Dendritic cell treated with granulocyte-macrophage colony-stimulating factor and Interleukin-4, amounts not matched to agents 40 ng/mL and 50 ng/mL, for 4 days (primary cell): ENCODE measurements around the gene WSCD2.

Experiments
- H3K27ac Mint-ChIP-seq: one replicate; pipeline ENCODE4 v1.8.0; 2022; ENCODE audit warnings: mild to moderate bottlenecking, mixed read lengths
- H3K27me3 Mint-ChIP-seq: one replicate; pipeline ENCODE4 v1.8.0; 2022; ENCODE audit warnings: mild to moderate bottlenecking, mixed read lengths
- H3K36me3 Mint-ChIP-seq: one replicate; pipeline ENCODE4 v1.8.0; 2022; ENCODE audit warnings: low read depth, mixed read lengths
- H3K4me1 Mint-ChIP-seq: one replicate; pipeline ENCODE4 v1.8.0; 2022; ENCODE audit warnings: low read depth, mixed read lengths
- H3K4me3 Mint-ChIP-seq: one replicate; pipeline ENCODE4 v1.8.0; 2022; ENCODE audit warnings: mild to moderate bottlenecking, moderate library complexity, mixed read lengths
- H3K9me3 Mint-ChIP-seq: one replicate; pipeline ENCODE4 v1.8.0; 2022; ENCODE audit warnings: mixed read lengths
- intact Hi-C: fragments of 100-400 bp; cut with micrococcal nuclease; formaldehyde crosslinking; loops from one replicate; pipeline ENCODE4 v1.15.0; 2022

WSCD2 gene

GRCh38 chr12:108145011-108145410 is 15.9 kb downstream of the WSCD2 start:
- Mint-ChIP-seq H3K4me3 (no peak overlapping the region), H3K9me3 (no peaks in the 10 kb centered on the region), H3K27me3 (peaks cover 11% of the 10 kb centered on the region), H3K27ac (no peak overlapping the region), H3K4me1 (no peaks in the 10 kb centered on the region), H3K36me3 (no peaks in the 10 kb centered on the region)
- intact Hi-C loops = no loop called here

DNA sequence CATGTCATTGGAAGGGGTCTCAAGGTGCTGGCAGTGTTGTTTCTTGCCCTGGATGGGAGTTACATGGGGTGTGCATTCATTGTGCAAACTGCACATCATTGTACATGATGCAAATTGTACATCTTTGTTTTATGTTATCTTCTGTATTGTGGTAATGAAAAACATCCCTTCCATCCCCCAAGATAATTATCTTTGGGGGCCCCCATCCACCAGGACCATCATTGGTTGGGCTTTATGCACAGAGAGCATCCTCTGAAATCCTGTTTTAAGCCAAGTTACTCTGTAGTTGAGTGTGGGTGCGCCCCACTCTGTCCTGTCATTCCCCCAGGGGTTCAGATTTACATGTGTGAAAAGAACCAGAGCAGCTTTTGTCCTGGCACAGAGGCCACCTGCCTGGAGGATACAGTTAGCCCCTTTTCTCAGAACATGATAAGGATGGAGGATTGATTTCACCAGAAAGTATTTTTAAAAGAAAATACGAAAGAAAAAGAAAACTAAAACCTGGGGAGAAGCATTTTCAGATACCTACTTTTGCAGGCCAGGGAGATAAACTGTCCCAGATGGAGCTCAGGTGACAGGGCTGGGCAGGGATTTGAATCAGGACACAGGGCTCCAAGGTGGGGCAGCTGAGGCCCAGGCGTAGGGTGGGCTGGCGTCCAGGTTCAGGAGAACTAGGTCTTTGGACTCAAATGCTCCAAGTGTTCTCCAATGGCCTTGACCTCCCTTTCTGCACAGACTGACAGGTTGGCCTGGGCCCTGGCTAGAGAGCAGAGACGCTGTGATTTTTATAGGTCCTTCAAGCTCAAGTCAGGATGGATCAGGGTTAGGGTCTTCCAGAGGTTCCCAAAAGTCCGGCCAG is 17.2 kb downstream of the WSCD2 start:
- H3K4me1 Mint-ChIP-seq = no peaks in the 10 kb centered on the region
- peaks cover 18% of the 10 kb centered on the region for H3K27me3 Mint-ChIP-seq
- no peak overlapping the region for H3K27ac Mint-ChIP-seq
- intact Hi-C loops = no loop called here
- no peaks in the 10 kb centered on the region for H3K36me3 Mint-ChIP-seq
- H3K4me3 Mint-ChIP-seq = no peak overlapping the region
- no peaks in the 10 kb centered on the region for H3K9me3 Mint-ChIP-seq

GRCh38 chr12:108147279-108147678 is 18.2 kb downstream of the WSCD2 start:
- H3K27ac Mint-ChIP-seq = no peak overlapping the region
- intact Hi-C loops = no loop called here

GRCh38 chr12:108148521-108149074 is 19.5 kb downstream of the WSCD2 start:
- H3K27me3 Mint-ChIP-seq = peaks cover 12% of the 10 kb centered on the region
- intact Hi-C loops = no loop called here
- no peaks in the 10 kb centered on the region for H3K9me3 Mint-ChIP-seq
- H3K4me3 Mint-ChIP-seq = no peak overlapping the region
- no peak overlapping the region for H3K27ac Mint-ChIP-seq
- no peaks in the 10 kb centered on the region for H3K4me1 Mint-ChIP-seq
- H3K36me3 Mint-ChIP-seq = no peaks in the 10 kb centered on the region

More at GRCh38 chr12:108147279-108147678, 18.2 kb downstream of the WSCD2 start:
- Mint-ChIP-seq H3K4me3 (no peak overlapping the region), H3K36me3 (no peaks in the 10 kb centered on the region), H3K4me1 (no peaks in the 10 kb centered on the region), H3K9me3 (no peaks in the 10 kb centered on the region), H3K27me3 (peaks cover 17% of the 10 kb centered on the region)

DNA sequence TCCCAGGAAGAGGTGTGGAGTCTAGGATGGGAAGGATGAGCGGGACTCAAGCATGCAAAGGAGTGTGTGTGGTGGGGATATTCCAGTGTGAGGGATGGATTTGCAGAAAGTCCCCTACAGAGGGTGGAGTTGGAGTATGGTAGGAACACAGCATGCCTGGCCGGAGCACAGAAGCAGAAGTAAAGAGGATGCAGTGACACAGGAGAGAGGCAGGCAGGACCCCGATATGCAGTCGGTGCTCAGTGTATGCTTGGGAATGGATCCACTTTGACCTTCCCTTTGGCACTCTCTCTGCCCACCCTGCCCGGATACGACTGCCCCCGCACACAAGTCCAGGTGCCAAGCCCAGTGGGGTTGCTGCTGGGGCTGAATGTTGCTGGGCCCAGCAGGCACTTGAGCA is 21.3 kb downstream of the WSCD2 start:
- H3K9me3 Mint-ChIP-seq = no peaks in the 10 kb centered on the region
- no peak overlapping the region for H3K4me3 Mint-ChIP-seq
- peaks cover 12% of the 10 kb centered on the region for H3K27me3 Mint-ChIP-seq
- H3K4me1 Mint-ChIP-seq = no peaks in the 10 kb centered on the region
- H3K36me3 Mint-ChIP-seq = no peaks in the 10 kb centered on the region
- no peak overlapping the region for H3K27ac Mint-ChIP-seq
- intact Hi-C loops = no loop called here

- no peaks in the 10 kb centered on the region for H3K4me1 Mint-ChIP-seq
These were observed 22.6 kb downstream of the WSCD2 start for GRCh38 chr12:108151533-108152169.

GRCh38 chr12:108152170-108152538 is 23.1 kb downstream of the WSCD2 start:
- Mint-ChIP-seq H3K36me3 (no peaks in the 10 kb centered on the region), H3K9me3 (no peaks in the 10 kb centered on the region), H3K4me1 (no peaks in the 10 kb centered on the region), H3K27ac (no peak overlapping the region), H3K4me3 (no peak overlapping the region), H3K27me3 (peaks cover 15% of the 10 kb centered on the region)
- intact Hi-C loops = no loop called here

More at GRCh38 chr12:108151533-108152169, 22.6 kb downstream of the WSCD2 start:
- intact Hi-C loops = no loop called here
- Mint-ChIP-seq H3K27ac (no peak overlapping the region), H3K27me3 (peaks cover 10% of the 10 kb centered on the region), H3K4me3 (no peak overlapping the region), H3K36me3 (no peaks in the 10 kb centered on the region), H3K9me3 (no peaks in the 10 kb centered on the region)

DNA sequence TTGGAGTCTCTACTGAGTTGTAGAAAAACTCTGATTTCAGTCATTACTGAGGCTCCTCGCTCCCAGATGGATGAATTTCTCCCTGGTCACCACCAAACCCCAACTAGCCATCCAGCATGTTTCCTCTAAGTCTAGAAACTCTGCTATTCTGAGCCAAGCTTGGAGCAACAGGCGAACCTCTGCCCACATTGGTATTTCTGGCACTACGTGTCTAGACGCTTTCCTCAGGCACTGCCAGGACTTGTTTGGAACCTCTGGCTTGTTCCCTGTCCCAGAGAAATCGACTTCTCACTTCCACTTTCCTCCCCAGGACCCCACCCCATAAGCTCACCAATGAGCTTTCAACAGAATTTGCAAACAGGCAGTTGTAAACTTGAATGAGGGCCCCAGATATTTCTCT is 27.6 kb downstream of the WSCD2 start:
- H3K4me1 Mint-ChIP-seq = no peaks in the 10 kb centered on the region
- peaks cover 18% of the 10 kb centered on the region for H3K27me3 Mint-ChIP-seq
- H3K27ac Mint-ChIP-seq = no peak overlapping the region
- no peaks in the 10 kb centered on the region for H3K36me3 Mint-ChIP-seq
- intact Hi-C loops = no loop called here
- H3K4me3 Mint-ChIP-seq = no peak overlapping the region
- peaks cover 8% of the 10 kb centered on the region for H3K9me3 Mint-ChIP-seq

DNA sequence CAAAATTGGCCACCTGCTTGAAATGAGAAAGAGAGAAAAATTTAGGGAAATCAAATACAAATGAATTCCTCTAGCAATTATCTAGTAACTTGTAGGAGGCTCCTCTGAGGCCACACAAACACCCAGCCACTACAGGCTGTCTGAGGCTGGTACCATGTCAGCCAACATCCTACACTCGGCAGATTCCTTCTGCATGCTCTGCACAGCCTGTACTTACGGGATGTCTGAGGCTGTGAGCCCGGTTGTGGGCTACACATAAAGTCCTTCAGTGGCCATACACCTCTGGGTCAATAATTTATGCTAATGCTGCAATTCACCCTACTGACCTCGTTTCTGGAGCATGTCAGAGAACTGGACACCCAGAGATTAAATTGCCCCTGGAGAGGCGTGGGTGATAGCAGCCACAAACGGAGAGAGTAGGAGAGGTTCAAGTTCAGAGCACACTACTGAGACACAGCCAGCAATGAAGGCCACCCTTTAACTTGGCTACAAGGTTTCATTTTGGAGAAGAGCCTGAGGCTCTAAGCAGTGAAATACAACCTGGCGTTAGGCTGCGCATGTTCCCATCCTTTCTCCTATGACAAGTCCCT is 28.9 kb downstream of the WSCD2 start:
- H3K36me3 Mint-ChIP-seq = no peaks in the 10 kb centered on the region
- no peaks in the 10 kb centered on the region for H3K4me1 Mint-ChIP-seq
- peaks cover 8% of the 10 kb centered on the region for H3K9me3 Mint-ChIP-seq
- intact Hi-C loops = no loop called here
- H3K27ac Mint-ChIP-seq = no peak overlapping the region
- H3K4me3 Mint-ChIP-seq = no peak overlapping the region
- peaks cover 18% of the 10 kb centered on the region for H3K27me3 Mint-ChIP-seq

DNA sequence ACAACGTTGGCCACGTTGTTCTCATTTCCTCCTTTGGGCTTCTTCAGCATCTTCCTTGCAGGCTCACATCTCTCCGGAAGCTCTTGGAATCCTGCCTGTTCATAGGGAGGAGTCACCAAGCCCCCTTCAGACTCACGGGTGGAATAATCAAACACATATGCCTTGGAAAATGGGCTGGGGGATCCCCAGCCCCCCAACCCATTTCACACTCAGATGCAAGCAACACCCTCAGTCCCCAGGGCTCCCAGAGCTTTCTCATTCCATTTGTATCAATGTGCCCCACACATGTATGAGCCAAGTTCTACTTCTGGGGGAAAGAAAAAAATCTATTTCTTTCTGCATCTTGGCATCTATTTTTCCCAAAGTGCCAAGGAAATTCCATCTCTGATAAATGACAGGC is 33.1 kb downstream of the WSCD2 start:
- Mint-ChIP-seq H3K27me3 (peaks cover 23% of the 10 kb centered on the region), H3K4me1 (no peaks in the 10 kb centered on the region), H3K9me3 (peaks cover 8% of the 10 kb centered on the region), H3K4me3 (no peak overlapping the region), H3K27ac (no peak overlapping the region), H3K36me3 (no peaks in the 10 kb centered on the region)
- intact Hi-C loops = no loop called here

DNA sequence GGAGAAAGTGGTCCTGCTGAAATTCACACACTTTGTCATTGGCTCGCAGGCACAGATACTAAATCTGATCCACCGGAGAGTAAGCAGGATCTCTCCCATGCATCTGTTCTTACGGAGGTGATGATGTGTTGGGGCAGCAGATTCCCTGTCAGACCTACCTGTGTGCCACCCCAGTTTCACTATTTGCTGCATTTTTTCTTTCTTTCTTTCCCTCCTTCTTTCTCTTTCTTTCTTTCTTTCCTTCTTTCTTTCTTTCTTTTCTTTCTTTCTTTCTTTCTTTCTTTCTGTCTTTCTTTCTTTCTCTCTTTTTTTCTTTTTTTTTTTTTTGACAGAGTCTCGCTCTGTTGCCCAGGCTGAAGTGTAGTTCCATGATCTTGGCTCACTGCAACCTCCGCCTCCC is 37.4 kb downstream of the WSCD2 start:
- Mint-ChIP-seq H3K27ac (no peak overlapping the region), H3K9me3 (no peaks in the 10 kb centered on the region)

DNA sequence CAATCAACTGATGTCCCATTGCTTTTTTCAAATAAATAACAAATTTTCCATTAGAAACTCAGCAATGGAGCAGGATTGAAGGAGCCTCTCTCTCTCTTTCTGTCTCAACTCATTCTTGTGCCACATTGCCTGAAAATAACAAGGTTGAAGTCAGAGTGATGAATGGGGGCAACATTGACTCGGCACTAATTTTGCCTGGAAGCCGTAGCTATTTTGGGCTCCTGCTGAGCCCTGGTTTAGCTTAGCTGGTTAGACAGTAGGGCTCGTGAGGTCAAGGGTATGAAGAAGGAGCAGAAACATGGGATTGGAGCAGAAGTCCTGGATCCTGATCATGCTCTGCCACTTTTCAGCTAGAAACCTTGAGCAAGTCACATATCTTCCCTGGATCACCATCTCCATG is 38.9 kb downstream of the WSCD2 start:
- peaks cover 23% of the 10 kb centered on the region for H3K27me3 Mint-ChIP-seq
- H3K4me3 Mint-ChIP-seq = no peak overlapping the region
- no peaks in the 10 kb centered on the region for H3K9me3 Mint-ChIP-seq
- H3K36me3 Mint-ChIP-seq = no peaks in the 10 kb centered on the region
- no peak overlapping the region for H3K27ac Mint-ChIP-seq
- intact Hi-C loops = no loop called here
- H3K4me1 Mint-ChIP-seq = no peaks in the 10 kb centered on the region

More for the DNA sequence above, 37.4 kb downstream of the WSCD2 start:
- Mint-ChIP-seq H3K36me3 (no peaks in the 10 kb centered on the region), H3K4me3 (no peak overlapping the region), H3K27me3 (peaks cover 23% of the 10 kb centered on the region), H3K4me1 (no peaks in the 10 kb centered on the region)
- intact Hi-C loops = no loop called here

DNA sequence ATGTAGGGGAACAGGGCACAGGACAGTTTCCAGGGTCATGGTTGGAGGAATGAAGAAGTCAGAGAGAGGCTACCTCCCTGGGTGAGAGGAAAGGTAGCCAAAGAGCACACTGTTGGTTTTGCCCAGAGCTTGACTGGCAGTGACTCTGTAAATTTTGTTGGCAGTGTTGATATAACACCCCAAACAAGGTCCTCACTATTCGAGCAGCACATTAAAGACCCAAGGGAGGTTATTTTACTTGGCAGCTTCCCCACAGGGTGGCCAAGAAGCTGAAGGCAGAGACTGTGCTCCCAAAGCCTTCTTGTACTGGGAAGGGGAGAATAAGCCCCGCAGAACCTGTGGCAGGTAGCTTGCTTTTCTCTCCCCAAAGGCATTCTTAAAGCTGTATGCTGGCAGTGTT is 40.6 kb downstream of the WSCD2 start:
- intact Hi-C loops = no loop called here
- Mint-ChIP-seq H3K4me3 (no peak overlapping the region), H3K9me3 (no peaks in the 10 kb centered on the region), H3K4me1 (no peaks in the 10 kb centered on the region), H3K36me3 (no peaks in the 10 kb centered on the region), H3K27me3 (peaks cover 18% of the 10 kb centered on the region), H3K27ac (no peak overlapping the region)

- no peaks in the 10 kb centered on the region for H3K4me1 Mint-ChIP-seq
- H3K36me3 Mint-ChIP-seq = no peaks in the 10 kb centered on the region
- no peak overlapping the region for H3K4me3 Mint-ChIP-seq
- intact Hi-C loops = no loop called here
- no peak overlapping the region for H3K27ac Mint-ChIP-seq
- peaks cover 16% of the 10 kb centered on the region for H3K27me3 Mint-ChIP-seq
- H3K9me3 Mint-ChIP-seq = no peaks in the 10 kb centered on the region
These were observed 41.1 kb downstream of the WSCD2 start for GRCh38 chr12:108170164-108170563.
